Muscle of back (tissue), 11 donors: ENCODE measurements around the gene OXT. TPM values are rescaled to one million over a fixed set of nuclear protein-coding genes. Genes with fewer than 3 reads are reported as not detected.
"Not testable (repeated sequence)": the region's sequence is repeated elsewhere in the genome, so short reads cannot be mapped to it uniquely, and the experiment has no call there.

Experiments
- DNase-seq, 3 donors: peaks; one replicate each; pipeline versions ENCODE4 v3.0.0 to v3.0.0-alpha.2; 2013
- polyA plus RNA-seq, 10 donors: library from polyadenylated mRNA; unstranded; fragments of 120-200 nt; gene quantifications; one replicate each; pipeline ENCODE4 v1.2.1, GENCODE V29; 2013; ENCODE audit not compliant: insufficient read length in 10 of 10

Gene OXT
- polyA plus RNA-seq, 10 donors = 0.35 to 1.3 (median 0.74) TPM; not detected in 3

DNA sequence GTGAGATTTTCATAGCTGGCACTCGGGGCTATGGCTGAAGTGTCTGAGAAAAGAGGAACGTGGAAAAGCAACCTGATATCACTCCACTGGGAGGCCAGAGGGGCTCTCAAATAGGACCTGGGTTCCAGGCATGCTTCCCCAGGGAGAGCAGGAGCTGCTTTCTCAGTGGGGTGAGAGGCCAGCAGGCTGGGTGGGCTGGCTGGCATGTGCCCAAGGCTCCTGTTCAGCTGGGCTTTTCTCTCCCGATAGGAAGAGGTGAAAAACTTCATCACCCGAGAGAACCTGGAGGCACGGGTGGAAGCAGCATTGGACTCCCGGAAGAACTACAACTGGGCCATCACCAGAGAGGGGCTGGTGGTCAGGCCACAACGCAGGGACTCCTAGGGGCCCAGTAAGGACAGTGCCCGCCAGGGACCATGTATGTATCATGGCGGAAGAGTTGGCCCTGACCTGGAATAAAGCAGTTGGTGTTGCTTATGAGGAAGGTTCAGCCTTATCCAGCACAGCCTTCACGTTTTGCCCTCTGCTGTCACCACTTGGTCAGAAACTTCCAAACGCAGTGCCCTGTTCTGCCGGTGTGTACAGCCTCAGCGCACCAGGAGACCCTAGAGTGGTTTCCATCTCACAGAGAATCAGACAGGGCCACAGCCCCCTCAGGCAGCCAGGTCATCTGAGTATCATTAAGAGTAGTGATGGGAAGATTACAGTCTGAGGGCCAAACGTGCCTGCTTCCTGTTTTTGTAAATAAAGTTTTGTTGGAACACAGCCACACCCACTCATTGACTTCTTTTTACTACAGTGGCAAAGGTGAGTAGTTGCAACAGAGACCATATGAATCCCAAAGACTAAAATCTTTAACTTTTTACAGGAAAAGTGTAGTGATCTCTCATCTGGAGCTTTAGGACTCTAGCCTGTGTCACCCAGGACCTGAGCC is 23.7 kb upstream of the OXT start:
- DNase-seq = no peak

DNA sequence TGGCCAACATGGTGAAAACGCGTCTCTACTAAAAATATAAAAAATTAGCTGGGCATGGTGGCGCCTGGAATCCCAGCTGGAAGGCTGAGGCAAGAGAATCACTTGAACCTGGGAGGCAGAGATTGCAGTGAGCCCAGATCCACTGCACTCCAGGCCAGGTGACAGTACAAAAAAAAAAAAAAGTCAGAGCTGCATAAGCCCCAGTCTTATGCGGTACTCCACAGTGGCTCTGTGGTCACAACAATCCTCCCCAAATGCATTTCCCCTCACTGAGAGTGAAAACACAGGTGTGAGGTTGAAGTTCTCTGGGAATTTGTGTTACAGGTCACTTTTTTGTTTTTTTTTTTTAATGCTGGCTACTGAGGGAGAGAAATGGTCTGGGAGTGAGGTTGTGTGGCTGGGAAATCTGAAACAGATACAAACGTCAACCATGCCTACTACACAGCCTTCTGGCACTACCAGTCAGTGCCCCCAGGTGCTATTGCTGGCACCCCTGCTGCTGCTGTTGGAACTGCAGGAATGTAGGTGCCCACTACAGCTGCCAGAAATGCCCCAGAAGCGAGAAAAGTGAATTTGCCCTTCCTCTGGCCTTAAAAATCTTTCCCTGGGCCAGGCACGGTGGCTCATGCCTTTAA is 19.9 kb upstream of the OXT start:
- DNase-seq = no peak

DNA sequence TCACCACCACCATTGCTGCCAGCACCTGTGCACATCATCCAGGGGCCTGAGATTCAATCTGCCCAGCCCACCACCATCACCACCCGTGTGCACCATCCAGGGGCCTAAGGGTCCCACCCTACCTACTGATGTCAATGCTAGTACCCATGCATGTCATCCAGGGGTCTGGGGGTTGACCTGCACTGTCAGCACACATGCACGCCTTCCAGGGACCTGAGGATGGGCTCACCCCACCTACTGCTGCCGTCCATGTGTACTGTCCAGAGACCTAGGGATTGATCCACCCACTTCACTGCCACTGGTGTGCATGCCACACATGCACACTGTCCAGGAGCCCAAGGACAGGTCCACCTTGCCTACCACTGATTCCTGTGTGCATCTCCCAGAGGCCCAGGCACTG is 11.9 kb upstream of the OXT start:
- no peak for DNase-seq

DNA sequence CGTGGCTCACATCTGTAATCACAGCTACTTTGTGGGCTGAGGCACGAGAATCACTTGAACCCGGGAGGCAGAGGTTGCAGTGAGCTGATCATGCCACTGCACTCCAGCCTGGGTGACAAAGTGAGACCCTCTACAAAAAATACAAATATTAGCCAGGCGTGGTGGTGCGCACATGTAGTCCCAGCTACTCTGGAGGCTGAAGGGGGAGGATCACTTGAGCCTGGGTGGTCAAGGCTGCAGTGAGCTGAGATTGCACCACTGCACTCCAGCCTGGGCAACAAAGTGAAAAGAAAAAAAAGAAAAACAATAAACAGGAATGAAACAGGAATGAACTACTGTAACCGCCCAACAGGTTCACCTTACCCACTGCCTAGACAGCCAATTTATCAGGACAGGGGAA is 7.3 kb upstream of the OXT start:
- DNase-seq = not testable (repeated sequence)

DNA sequence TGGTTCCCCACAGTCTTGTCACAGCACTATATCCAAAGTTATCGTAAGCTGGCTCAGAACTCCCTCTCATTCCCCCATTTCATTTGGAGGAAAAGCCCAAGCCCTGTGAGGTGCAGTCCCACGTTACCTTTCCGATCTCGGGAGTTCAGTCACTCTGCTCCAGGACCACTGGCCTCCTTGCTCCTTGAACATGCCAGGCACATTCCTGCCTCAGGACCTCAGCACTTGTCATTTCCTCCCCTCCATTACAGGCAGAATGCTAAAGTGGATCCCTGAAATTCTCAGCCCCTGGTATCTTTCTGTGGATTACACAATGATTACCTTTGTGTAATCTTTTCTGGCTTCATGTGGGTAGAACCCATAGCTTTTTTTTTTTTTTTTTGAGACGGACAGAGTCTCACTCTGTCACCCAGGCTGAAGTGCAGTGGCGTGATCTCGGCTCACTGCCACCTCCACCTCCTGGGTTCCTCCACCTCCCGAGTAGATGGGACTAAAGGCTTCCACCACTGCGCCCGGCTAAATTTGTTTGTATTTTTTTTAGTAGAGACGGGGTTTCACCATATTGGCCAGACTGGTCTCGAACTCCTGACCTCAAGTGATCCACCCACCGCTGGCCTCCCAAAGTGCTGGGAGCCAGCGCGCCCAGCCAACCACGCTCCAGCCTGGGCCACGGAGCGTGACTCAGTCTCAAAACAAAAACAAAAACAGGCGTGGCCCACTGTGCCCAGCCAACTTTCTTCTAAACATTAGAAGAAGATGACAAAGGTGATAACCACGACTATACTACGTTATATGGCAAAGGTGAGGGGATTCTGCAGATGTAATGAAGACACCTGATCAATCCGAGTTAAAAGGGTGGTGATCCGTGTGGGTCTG is 4.0 kb upstream of the OXT start:
- DNase-seq = no peak

DNA sequence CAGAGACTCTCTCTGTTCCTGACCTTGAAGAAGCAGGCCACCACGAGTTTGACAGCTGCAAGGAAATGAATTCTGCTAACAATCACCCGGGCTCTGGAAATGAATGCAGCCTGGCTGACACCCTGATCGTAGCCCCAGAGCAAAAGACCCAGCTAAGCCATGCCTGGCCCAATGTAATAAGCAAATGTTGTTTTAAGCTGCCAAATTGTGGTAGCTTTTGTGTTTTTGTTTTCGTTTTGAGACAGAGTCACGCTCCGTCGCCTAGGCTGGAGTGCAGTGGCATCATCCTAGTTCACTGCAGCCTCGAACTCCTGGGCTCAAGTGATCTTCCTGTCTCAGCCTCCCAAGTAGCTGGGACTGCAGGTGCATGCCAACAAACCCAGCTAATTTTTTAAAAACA is 3.3 kb upstream of the OXT start:
- DNase-seq = no peak

DNA sequence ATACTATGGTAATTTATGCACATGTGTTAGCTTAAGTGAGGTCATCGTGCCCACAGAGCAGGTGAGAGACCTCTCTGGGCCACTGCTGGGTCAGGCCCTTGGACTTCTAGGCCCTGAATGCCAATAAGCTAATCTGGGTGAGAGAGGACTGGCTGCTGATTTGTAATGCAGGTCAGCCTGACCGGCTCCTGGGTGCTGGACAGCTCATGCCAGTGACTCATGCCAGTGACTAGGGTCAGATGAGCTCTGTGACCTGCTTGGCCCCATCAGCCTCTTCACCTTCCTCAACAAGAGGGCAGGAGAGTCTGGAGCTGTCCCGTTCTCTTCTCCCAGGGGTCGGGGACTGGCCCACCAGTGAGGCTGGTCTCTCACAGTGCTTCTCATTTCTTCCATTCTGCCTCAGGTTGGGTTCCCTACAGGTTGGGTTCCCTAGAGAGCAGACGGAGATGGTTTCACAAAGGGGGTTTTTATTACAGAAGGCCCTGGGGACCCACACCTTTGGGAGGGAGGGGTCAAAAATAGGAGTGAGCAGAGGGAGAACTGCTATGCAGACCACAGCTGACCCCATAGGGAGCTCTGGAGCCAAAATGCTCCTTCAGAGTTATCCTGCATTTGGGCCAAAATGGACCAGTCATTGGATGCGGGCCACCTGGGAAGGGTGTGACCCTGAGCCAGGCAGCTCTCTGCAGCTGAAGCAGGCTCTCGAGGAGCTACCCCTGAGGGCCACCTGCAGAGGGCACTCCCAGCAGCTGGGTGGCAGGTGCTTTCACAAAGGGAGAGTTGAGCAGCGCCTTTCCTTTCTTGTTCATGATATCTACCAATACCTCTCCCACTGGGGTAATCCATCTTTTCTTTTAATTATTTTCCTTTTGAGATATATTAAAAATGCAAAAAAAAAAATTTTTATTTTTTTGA is 2.2 kb upstream of the OXT start:
- no peak for DNase-seq

DNA sequence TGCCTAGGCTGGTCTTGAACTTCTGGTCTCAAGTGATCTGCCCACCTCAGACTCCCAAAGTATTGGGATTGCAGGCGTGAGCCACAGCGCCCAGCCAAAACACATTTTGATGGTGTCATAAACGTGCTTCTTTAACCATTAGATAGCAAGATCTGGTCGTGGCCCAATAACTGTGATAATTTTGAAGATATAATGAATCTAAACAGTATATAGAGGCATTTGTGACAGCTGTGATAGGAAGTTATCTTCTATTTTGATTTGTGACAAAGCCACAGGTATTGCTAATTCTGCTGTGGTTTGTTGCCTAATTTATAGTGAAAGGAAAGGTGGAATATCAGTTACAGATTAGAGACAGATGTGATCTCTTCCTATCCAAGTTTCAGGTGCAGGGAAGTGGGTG is 695 bp upstream of the OXT start:
- no peak for DNase-seq

DNA sequence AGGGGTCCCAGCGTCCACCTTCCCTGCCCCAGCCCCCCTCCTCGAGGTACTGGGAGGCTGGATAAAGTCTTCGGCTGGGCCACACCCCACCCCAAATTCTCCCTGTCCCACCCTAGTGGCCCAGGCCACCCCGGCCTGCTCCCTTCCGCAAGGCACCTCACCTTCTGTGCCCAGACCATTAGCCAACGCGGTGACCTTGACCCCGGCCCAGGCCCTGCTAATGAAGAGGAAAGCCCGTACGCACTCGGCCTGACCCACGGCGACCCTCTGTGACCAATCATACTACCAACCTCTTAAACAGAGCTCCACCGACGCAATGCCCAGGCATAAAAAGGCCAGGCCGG is 182 bp upstream of the OXT start:
- no peak for DNase-seq

DNA sequence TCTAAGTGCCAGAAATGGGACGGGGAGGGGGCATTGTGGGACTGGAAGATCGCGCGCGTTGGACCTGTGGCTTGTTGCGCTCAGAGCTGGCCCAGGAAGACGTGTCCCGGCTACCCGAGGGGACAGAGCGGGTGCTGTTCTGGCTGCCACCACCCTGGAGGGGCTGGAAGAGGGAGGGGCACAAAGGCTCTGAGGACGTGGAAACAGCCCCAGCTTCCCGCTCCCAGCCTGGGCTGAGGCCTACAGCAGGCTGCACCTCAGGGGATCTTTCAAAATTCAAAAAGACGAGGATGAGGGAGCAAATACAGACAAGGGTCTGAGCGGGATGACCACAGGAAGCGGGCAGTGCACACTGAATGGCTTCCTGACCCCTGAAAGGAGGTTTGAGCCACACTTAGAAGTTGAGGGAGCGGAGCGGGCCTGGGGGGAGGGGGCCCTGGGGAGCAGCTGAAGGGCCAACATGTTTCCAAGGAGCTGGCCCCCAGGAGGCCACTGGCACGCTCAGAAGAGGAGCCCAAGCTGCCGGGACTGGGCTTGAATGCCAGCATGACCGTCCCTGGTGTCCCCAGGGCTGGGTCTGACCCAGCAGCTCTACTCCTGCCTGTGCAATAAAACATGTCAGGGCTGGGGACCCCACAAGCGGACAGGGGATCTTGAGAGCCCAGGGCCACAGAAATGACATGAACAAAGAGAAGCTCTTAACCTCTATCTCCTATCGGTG is 1.3 kb downstream of the OXT start:
- peak in 1 of 3 donors; percentile 5 for DNase-seq

DNA sequence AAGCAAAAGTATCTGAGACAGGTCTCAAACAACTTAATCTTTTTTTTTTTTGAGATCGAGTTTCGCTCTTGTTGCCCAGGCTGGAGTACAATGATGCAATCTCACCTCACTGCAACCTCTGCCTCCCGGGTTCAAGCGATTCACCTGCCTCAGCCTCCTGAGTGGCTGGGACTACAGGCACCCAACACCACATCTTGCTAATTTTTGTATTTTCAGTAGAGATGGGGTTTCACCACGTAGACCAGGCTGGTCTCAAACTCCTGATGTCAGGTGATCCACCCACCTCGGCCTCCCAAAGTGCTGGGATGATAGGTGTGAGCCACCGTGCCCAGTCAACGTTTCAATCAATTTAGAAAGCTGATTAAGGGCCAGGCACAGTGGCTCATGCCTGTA is 1.8 kb downstream of the OXT start:
- not testable (repeated sequence) for DNase-seq

DNA sequence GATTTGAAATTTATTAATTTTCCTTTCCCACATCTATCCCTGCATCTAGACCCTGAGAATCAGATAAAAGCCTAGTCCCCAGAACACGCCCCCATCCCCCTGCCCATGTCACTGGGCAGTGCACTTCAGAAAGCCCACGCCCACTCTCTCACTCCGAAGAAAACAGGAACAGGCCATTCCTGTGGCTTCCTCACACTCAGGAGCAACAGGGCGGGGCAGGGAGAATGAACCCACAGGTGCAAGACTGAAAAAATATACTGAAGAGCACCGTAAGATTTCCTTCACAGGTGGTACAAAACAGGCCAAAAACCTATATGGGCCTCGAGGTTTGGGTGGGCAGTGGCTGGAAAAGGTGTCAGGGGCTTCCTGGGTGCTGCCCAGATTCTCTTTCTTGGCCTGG is 3.4 kb downstream of the OXT start:
- DNase-seq = no peak

DNA sequence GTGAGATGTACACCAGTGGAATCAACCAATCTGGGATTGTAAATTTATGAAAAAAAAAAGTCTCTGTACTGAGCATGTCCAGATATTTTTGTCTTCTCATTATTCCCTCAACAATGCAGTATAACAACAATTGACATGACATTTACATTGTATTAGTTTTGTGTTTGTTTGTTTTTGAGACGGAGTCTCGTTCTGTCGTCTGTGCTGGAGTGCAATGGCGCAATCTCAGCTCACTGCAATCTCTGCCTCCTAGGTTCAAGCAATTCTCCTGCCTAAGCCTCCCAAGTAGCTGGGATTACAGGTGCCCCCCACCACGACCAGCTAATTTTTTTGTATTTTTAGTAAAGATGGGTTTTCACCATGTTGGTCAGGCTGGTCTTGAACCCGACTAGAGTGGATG is 3.9 kb downstream of the OXT start:
- not testable (repeated sequence) for DNase-seq

DNA sequence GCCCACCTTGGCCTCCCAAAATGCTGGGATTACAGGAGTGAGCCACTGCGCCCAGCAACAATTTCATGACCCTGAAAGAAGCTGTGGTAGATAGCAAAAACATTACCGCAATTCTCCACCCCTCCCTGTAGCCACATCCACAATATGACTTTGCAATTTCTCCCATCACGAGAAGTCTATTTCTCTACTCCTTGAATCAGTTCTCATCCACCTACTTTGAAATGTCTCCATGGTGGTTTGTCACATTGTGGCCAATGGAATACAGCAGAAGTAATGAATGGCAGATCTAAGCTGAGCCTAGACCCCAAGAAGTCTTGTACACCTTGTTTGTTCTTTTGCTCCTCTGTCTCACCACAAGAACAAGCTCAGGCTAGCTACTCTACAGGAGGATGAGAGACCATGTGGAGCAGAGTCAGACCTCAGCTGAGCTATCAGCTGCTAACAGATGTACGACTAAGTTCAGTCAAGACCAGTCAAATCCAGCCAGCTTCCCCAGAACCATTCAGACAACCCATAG is 6.3 kb downstream of the OXT start:
- DNase-seq = no peak

DNA sequence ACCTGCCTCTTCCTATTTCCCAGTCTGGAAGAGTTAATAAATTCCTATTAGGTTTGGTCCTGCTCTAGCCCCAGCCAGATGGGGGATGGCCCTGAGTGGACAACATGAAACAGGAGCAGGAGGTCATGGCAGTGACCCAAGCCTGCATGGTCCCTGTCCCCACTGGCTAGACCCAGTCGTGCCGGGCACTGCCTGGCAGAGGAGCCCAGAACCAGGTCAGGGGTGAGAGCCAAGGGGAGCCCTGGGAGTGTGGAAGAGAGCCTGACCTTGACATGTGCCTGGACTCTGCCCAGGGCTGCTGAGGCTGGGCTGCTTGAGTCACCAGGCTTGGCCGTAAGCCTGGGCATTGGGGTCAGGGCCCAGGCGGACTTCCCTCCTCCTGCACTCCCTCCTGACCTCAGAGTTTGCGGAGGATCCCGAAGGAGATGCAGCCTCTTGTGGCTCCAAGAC is 9.5 kb downstream of the OXT start:
- DNase-seq = no peak

DNA sequence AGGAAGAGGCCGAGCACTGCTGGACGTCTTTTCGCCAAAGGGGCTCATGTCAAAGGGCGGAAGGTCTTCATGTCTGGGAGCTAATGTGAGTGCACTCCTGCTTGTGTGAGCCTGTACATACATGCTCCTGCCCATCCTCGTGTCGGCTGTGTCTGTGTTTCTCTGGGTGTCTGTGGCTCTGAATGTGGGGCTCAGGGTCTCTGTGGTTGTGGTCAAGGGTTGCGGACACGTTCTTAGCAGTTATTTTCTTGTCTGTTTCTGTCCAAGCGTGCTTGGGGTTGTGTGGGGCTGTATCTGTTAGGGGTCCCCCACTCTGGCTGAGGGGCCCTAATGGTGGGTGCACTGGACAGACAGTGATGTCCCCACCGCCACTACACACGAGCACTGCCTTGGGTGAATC is 10.2 kb downstream of the OXT start:
- no peak for DNase-seq

DNA sequence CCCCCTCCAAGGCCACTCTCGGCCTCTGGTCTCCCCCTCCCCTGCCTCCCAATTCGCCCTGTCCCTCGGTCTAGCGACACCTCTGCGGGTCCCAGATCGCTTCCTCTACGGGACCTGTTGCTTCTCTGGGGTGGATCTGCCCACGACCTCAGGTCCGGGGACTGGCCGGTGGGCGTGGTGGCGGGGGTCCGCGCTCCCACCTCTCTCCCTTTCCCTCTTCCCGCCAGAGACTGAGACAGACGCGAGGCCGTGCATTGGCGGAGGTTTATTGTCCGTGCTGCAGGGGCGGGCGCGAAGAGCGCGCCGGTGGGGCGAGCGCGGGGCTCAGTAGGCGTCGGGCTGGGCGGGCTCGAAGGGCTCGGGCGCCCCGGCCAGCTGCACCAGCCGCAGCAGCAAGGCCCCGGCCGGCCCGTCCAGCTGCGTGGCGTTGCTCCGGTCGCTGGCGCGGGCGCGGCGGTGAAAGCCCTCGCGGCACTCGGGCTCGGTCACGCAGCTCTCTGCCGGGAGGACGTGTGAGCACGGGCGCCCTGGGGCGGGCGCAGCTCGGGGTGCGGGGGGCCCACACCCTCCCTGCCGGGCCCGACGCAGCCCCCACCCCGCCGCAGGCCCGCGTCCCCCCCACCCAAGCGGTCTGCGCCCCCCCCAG is 11.0 kb downstream of the OXT start:
- DNase-seq = peak in 1 of 3 donors; percentile 47

DNA sequence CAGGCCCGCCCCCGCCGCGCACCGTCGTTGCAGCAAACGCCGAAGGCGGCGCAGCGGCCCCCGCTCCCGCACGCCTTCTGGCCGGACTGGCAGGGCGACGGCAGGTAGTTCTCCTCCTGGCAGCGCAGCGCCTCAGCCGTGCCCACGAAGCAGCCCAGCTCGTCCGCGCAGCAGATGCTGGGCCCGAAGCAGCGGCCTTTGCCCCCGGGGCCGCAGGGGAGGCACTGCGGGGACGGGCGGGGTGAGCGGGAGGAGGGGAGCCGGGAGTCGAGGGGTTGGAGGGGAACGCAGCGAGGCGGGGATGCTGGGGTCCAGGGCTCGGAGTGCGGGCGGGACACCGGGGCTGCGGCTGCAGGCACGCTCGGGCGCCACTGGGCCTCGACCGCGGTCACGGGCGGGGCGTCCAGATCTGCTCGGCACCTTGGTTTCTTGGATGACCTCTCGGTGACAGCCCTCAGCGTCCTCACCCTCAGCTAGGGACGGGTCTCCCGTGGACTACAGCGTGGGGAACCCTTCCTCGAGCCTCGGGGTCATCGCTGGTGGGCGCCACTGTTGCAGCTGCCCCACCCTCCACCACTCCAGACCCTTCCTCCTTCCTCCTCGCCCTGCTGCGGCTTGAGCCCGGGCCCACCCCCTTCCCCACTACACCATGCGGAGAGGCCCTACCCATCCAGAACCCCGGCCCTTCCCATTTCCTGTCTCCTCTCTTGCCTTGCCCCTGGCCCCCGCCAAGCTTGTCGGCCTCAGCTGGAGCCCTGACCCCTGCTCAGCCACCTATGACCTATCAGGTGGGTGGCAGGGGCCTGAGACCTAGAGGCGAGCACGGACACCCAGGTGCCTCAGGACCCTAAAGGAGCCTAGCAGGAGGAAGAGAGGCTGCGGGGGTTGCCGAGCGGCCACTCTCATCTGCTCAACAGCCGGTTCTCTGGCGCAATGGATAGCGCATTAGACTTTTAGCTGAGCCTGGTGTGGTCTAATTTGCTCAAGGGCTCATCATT is 11.8 kb downstream of the OXT start:
- DNase-seq = no peak
